GM23248 (cell line): ENCODE measurements around the gene SH3BGRL2. TPM values are rescaled to one million over a fixed set of nuclear protein-coding genes. Genes with fewer than 3 reads are reported as not detected.
A peak's percentile ranks its signal among the peaks of the same experiment; 100 is the strongest.

Experiments
- DNase-seq: peaks from one replicate; pipeline ENCODE4 v3.0.0-alpha.2; 2015
- H2AFZ ChIP-seq: fragments of 200-600 bp; sonication (generic); 2 replicates; pipeline ENCODE4 v1.6.1; 2016; ENCODE audit warnings: antibody characterized with exemption
- H3F3A ChIP-seq: fragments of 200-600 bp; sonication (generic); 2 replicates; pipeline ENCODE4 v1.6.1; 2016; ENCODE audit warnings: mild to moderate bottlenecking, antibody characterized with exemption, mixed run types; ENCODE audit not compliant: insufficient read depth
- H3K27ac ChIP-seq: fragments of 200-600 bp; sonication (generic); 2 replicates; pipeline ENCODE4 v1.5.1; 2016; ENCODE audit warnings: mild to moderate bottlenecking
- H3K27me3 ChIP-seq: fragments of 200-600 bp; sonication (generic); replicated peaks from 2 replicates; pipeline ENCODE4 v1.6.1; 2016; ENCODE audit warnings: mild to moderate bottlenecking; ENCODE audit not compliant: insufficient read depth
- H3K36me3 ChIP-seq: fragments of 200-600 bp; sonication (generic); 2 replicates; pipeline ENCODE4 v1.6.1; 2016; ENCODE audit warnings: low read depth, mild to moderate bottlenecking
- H3K4me1 ChIP-seq: fragments of 200-600 bp; sonication (generic); 2 replicates; pipeline ENCODE4 v1.6.1; 2016; ENCODE audit warnings: mild to moderate bottlenecking; ENCODE audit not compliant: insufficient read depth
- H3K4me2 ChIP-seq: fragments of 200-600 bp; sonication (generic); one replicate; pipeline ENCODE4 v1.6.1; 2016; ENCODE audit warnings: mild to moderate bottlenecking; ENCODE audit not compliant: unreplicated experiment
- H3K4me3 ChIP-seq: fragments of 200-600 bp; sonication (generic); 2 replicates; pipeline ENCODE4 v1.5.1; 2016; ENCODE audit warnings: mild to moderate bottlenecking
- H3K79me2 ChIP-seq: fragments of 200-600 bp; sonication (generic); 2 replicates; pipeline ENCODE4 v1.6.1; 2016; ENCODE audit warnings: mild to moderate bottlenecking; ENCODE audit not compliant: insufficient read depth
- H3K9ac ChIP-seq: fragments of 200-600 bp; sonication (generic); 2 replicates; pipeline ENCODE4 v1.6.1; 2016; ENCODE audit warnings: mild to moderate bottlenecking
- H3K9me2 ChIP-seq: fragments of 200-600 bp; sonication (generic); 2 replicates; pipeline ENCODE4 v1.6.1; 2016; ENCODE audit warnings: mixed run types, mild to moderate bottlenecking, moderate library complexity; ENCODE audit not compliant: insufficient read depth
- H3K9me3 ChIP-seq: fragments of 200-600 bp; sonication (generic); one replicate; pipeline ENCODE4 v1.6.1; 2017; ENCODE audit warnings: low read depth
- H4K20me1 ChIP-seq: fragments of 200-600 bp; sonication (generic); 2 replicates; pipeline ENCODE4 v1.6.0; 2016; ENCODE audit not compliant: insufficient read depth
- EZH2 ChIP-seq: fragments of 200-600 bp; sonication (generic); IDR thresholded peaks from 2 replicates; pipeline ENCODE4 v1.6.1; 2018; ENCODE audit warnings: antibody characterized with exemption, mild to moderate bottlenecking; ENCODE audit not compliant: insufficient read depth, poor library complexity, severe bottlenecking
- EZH2phosphoT487 ChIP-seq: fragments of 200-600 bp; sonication (generic); IDR thresholded peaks from 2 replicates; pipeline ENCODE4 v1.6.1; 2018; ENCODE audit warnings: antibody characterized with exemption, moderate library complexity, mild to moderate bottlenecking, low read depth; ENCODE audit not compliant: insufficient read depth
- WGBS, 2 experiments: methylation state at CpG; one replicate each; pipeline ENCODE4 v1.1.6; 2015 to 2017; ENCODE audit warnings: low lambda C conversion rate in 2 of 2, low coverage in 1 of 2; ENCODE audit errors: missing lambda C conversion rate in 2 of 2; 5-methylcytosine and 5-hydroxymethylcytosine counted together
- in situ Hi-C: fragments of 300-500 bp; cut with MboI; formaldehyde crosslinking; loops from 2 replicates; pipeline ENCODE4 v1.15.0; 2020
- polyA plus RNA-seq: library from polyadenylated mRNA; unstranded; fragments of >200 nt; fragmentation: Nextera tagmentation; extraction: Ambion mirVana; gene quantifications from 2 replicates; pipeline ENCODE4 v1.2.1, GENCODE V29; 2016
- total RNA-seq: library from RNA; depleted of rRNA; stranded (reverse); fragments of >200 nt; shearing (Covaris generic); gene quantifications from 2 replicates; pipeline ENCODE4 v1.2.3, GENCODE V29; 2014

SH3BGRL2 gene
- total and polyA plus RNA-seq, 2 experiments from 2014 or later: 1.1 to 2.2 TPM

DNA sequence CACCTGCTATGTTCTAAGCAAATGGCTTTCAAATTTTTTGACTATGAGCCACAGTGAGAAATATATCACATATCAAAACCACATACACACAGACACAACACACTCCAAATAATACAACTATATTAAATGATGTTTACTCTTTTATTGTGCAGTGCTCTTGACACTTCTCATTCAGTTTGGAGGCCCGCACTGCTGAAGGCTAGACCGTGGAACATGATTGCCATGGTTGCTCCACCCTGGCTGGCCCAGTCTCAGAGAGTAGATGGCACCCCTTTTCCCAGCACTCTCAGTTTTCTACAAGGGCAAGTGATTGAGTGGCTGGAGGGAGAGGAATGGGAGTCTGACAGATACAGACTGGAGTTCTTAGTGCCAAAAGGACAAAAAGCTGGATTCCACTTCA lies 86.9 kb downstream of the SH3BGRL2 start:
- no peaks in the 10 kb centered on the region for H4K20me1 ChIP-seq
- TF ChIP-seq EZH2phosphoT487 (no peak), EZH2 (no peak)
- no peak overlapping the region for H3K4me2 ChIP-seq
- H3K4me3 ChIP-seq: no peak overlapping the region
- in situ Hi-C loops: no loop called here
- no peak overlapping the region for H3K9ac ChIP-seq
- no peak for DNase-seq
- no peaks in the 10 kb centered on the region for H3K27me3 ChIP-seq
- no peaks in the 10 kb centered on the region for H3K9me3 ChIP-seq
- peaks cover 21% of the 10 kb centered on the region for H3K4me1 ChIP-seq
- H2AFZ ChIP-seq: no peak overlapping the region
- no peak overlapping the region for H3K27ac ChIP-seq
- H3F3A ChIP-seq: peaks cover 24% of the 10 kb centered on the region
- no peaks in the 10 kb centered on the region for H3K9me2 ChIP-seq
- no peaks in the 10 kb centered on the region for H3K79me2 ChIP-seq
- no peaks in the 10 kb centered on the region for H3K36me3 ChIP-seq
- 94 to 96% methylated on average over 2 of the region's 2 CpGs for WGBS, 2 experiments

DNA sequence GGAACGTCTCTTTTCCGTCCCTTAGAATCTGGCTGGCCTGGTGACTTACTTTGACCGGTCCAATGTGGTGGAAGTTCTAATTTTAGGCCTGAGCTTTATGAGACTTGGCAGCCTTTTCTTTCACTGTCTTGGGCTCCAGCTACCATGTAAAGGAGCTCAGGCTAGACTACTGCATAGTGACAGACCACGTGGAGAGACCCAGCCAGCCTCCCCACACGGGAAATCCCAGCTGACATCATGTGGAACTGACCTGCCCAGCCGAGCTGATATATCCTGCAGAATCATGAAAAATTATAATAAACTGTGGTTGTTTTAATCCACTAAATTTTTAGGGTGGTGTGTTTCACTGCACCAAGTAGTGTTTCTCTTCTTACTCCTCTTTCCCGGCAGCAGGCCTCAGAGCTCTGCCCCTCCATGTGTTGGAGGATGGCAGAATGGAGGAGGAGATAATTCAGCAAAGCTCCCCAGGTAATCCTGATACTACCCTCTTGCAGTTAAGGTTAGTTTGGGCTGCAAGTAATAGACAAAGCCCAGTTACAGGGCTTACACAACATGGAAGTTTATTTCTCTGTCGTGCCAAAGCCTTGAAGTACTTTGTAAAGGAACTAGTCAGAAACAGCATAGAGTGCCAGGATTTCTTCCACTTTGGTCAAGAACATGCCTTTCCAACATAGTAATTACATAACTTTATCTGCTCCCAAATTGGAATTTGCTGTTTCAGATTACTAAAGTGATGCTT lies 87.5 kb downstream of the SH3BGRL2 start:
- Histone ChIP-seq H2AFZ (no peak overlapping the region), H3K9me2 (no peaks in the 10 kb centered on the region), H3K4me1 (peaks cover 21% of the 10 kb centered on the region), H3K36me3 (no peaks in the 10 kb centered on the region), H3K27ac (peak overlapping the region; percentile 94), H3K4me2 (peak overlapping the region; percentile 39), H3K79me2 (no peaks in the 10 kb centered on the region), H3K9me3 (no peaks in the 10 kb centered on the region), H3K27me3 (no peaks in the 10 kb centered on the region), H3F3A (peaks cover 24% of the 10 kb centered on the region), H4K20me1 (no peaks in the 10 kb centered on the region), H3K4me3 (peak overlapping the region; percentile 34; the same call in 1 of the 2 replicates), H3K9ac (peak overlapping the region; percentile 64)
- 87% methylated on average over 8 of the region's 8 CpGs for WGBS, 2 experiments
- TF ChIP-seq EZH2phosphoT487: no peak
- peak; percentile 89 for DNase-seq
- in situ Hi-C loops: no loop called here

DNA sequence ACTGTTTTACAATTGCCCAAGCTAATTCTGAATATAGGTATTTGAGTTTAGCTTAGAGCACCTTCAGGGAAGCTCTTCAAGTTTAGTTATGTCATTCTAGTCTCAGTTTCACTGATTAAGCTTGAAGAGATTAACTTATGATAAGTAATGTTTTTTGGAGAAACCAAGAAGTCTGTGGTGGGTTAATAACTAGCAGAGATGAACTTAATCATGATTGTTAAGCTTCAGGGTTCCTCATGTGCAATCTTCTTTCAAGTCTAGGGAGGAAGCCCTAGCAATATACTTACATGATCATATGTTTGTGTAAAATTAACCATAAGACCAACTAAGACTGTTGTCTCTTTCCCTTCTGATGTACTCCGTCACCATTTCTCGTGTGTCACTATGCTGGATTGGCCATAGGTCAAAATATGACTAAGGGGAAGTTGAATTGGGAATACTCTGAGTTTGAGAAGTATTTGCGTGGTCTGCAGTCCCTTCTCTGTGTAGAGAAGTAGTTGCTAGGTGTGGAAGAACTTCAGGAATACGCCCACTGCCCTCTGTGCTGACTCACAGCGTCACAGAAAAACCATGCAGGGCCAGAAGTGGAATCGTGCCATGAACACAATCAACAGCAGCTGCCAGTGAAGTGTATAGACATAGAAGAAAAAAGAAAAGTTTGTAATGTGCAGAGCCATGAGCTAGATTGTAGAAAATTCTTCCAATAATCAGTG lies 88.3 kb downstream of the SH3BGRL2 start:
- H3K4me1 ChIP-seq: peaks cover 21% of the 10 kb centered on the region
- H3K9me2 ChIP-seq: no peaks in the 10 kb centered on the region
- 0 out of 2 replicates have a peak overlapping the region, but pooled peaks have one; percentile 14 for H2AFZ ChIP-seq
- H3K9me3 ChIP-seq: no peaks in the 10 kb centered on the region
- H3K27ac ChIP-seq: peak overlapping the region; percentile 94
- no peaks in the 10 kb centered on the region for H3K27me3 ChIP-seq
- in situ Hi-C loops: no loop called here
- no peaks in the 10 kb centered on the region for H3K36me3 ChIP-seq
- no peaks in the 10 kb centered on the region for H3K79me2 ChIP-seq
- H3K9ac ChIP-seq: peak overlapping the region; percentile 64
- peaks cover 24% of the 10 kb centered on the region for H3F3A ChIP-seq
- H3K4me2 ChIP-seq: peak overlapping the region; percentile 39
- TF ChIP-seq EZH2phosphoT487 (0 out of 2 replicates have a peak, but pooled peaks have one; percentile 44), EZH2 (no peak)
- peak; percentile 94 for DNase-seq
- no peaks in the 10 kb centered on the region for H4K20me1 ChIP-seq
- peak overlapping the region; percentile 34; the same call in 1 of the 2 replicates for H3K4me3 ChIP-seq
- 2% methylated on average over 6 of the region's 6 CpGs for WGBS, 2 experiments

DNA sequence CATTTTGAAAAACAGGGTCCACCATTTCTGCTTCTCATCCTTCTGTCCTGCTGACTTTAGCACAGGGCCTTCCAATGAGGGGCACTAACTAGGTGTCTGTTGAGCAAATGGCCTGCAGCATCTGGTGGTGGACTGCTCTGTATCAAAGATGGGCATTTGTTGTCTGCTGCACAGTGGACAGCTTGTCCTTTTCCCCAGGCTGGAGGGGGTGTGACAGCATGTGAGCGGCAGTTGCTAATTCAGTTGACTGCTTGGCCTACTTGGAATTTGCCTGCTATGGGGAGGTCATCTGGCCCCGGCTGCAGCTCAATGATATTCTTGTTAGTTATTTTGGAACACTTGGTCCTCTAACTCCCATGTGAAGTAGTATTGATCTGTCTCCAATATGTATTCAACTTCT lies 93.7 kb downstream of the SH3BGRL2 start:
- Histone ChIP-seq H3K4me3 (no peak overlapping the region), H3K9me2 (no peaks in the 10 kb centered on the region), H3K79me2 (no peaks in the 10 kb centered on the region), H3K36me3 (no peaks in the 10 kb centered on the region), H3K9ac (no peak overlapping the region), H3K9me3 (no peaks in the 10 kb centered on the region), H3K4me2 (no peak overlapping the region), H4K20me1 (no peaks in the 10 kb centered on the region), H3K27me3 (peaks cover 4% of the 10 kb centered on the region; the same call in 1 of the 2 replicates), H2AFZ (no peak overlapping the region), H3F3A (peaks cover 10% of the 10 kb centered on the region), H3K4me1 (peaks cover 7% of the 10 kb centered on the region), H3K27ac (no peak overlapping the region)
- WGBS, 2 experiments: 85% methylated on average over 2 of the region's 2 CpGs
- TF ChIP-seq EZH2phosphoT487 (no peak), EZH2 (no peak)
- in situ Hi-C loops: no loop called here
- DNase-seq: no peak
